Breast epithelium (tissue), 3 donors: ENCODE measurements around the gene DISP1.

Experiments
- CTCF ChIP-seq, 3 donors: fragments of 450-650 bp; IDR thresholded peaks; one replicate each; pipeline ENCODE4 v1.5.1; 2016 to 2017; ENCODE audit warnings: antibody characterized with exemption in 3 of 3, mild to moderate bottlenecking in 3 of 3, moderate library complexity in 3 of 3
- POLR2AphosphoS5 ChIP-seq, 3 donors: sonication (generic); formaldehyde crosslinking; IDR thresholded peaks; one replicate each; pipeline ENCODE4 v1.6.1; 2017; ENCODE audit warnings: antibody characterized with exemption in 3 of 3

GRCh38 chr1:222787729-222788128 is 27.1 kb upstream of the DISP1 start:
- TF ChIP-seq CTCF (IDR thresholded peaks at IDR 0.05) (no peak), POLR2AphosphoS5 (IDR thresholded peaks at IDR 0.05) (no peak)
